Bronchial epithelial cell (primary cell): ENCODE results near the gene USF3. TPM values are rescaled to one million over a fixed set of nuclear protein-coding genes. Genes with fewer than 3 reads are reported as not detected.
A peak's percentile ranks its signal among the peaks of the same experiment; 100 is the strongest.

Source experiments
- DNase-seq: peaks from one replicate; pipeline ENCODE4 v3.0.0-alpha.2; 2010; ENCODE audit warnings: low read depth
- FAIRE-seq: peaks from 2 replicates; lab custom pipeline; 2011; peaks lifted over from hg19 to GRCh38; lab: Jason Lieb, UNC
- H3K27me3 ChIP-seq: 2 replicates; pipeline ENCODE4 v1.5.1; 2011; ENCODE audit warnings: low read length; ENCODE audit not compliant: control insufficient read depth, insufficient read depth
- H3K36me3 ChIP-seq: 2 replicates; pipeline ENCODE4 v1.5.1; 2011; ENCODE audit warnings: low read length; ENCODE audit not compliant: control insufficient read depth, insufficient read depth
- H3K4me3 ChIP-seq: 2 replicates; pipeline ENCODE4 v1.5.1; 2011; ENCODE audit warnings: mild to moderate bottlenecking, low read depth, low read length, control low read depth
- total RNA-seq: library from RNA; depleted of rRNA; stranded (reverse); fragments of >200 nt; gene quantifications from 2 replicates; pipeline ENCODE4 v1.2.1, GENCODE V29; 2014
- TF ChIP-seq, protein P1 (sequence below): IDR thresholded peaks from 2 replicates; pipeline ENCODE4 v1.5.1; 2011; ENCODE audit warnings: mild to moderate bottlenecking, moderate library complexity, low read length, control low read depth, inconsistent platforms; ENCODE audit not compliant: insufficient read depth, severe bottlenecking

Gene USF3
- total RNA-seq, 1 donor from 2014 or later, result 4.2 TPM

DNA sequence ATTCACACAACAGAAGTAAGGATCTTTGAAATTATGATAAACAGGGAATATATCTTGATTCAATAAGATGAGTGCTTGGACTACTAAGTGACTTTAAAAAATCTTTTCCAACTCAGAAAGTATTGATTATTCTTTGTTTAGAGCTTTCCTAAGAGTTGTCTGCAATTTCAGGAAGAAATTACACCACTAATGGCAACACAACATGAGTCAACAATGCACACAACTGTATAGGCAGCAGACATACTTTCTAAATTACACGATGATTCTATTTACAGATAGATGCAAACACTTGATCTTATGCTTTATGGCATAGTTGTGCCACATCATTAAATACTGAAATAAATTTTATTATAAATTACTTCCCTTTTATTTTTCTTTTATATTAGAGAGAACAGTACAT, 45.2 kb upstream of the USF3 start:
- TF ChIP-seq, protein P1, sequence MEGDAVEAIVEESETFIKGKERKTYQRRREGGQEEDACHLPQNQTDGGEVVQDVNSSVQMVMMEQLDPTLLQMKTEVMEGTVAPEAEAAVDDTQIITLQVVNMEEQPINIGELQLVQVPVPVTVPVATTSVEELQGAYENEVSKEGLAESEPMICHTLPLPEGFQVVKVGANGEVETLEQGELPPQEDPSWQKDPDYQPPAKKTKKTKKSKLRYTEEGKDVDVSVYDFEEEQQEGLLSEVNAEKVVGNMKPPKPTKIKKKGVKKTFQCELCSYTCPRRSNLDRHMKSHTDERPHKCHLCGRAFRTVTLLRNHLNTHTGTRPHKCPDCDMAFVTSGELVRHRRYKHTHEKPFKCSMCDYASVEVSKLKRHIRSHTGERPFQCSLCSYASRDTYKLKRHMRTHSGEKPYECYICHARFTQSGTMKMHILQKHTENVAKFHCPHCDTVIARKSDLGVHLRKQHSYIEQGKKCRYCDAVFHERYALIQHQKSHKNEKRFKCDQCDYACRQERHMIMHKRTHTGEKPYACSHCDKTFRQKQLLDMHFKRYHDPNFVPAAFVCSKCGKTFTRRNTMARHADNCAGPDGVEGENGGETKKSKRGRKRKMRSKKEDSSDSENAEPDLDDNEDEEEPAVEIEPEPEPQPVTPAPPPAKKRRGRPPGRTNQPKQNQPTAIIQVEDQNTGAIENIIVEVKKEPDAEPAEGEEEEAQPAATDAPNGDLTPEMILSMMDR, result no peak
- Histone ChIP-seq H3K36me3 (no peaks in the 10 kb centered on the region), H3K4me3 (no peak overlapping the region), H3K27me3 (no peaks in the 10 kb centered on the region)
- DNase-seq (peak; percentile 58), FAIRE-seq (no peak)

DNA sequence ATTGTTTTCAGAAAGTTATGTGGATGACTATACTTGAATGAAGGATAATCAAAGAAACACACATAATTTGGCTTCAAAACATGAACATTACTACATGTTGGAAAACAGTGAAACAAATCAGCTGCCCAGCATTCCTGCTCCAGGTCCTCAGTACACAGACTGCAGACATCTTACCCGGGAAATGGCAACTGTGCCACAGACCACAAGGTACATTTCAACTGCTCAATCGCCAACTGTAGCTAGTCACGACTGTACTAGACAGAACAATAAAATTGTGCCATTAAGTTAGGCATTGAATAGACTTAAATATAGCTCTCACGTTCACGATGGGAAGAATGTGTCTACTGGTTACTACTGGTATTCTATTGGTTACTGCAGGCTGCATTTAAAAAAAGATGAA, 44.6 kb upstream of the USF3 start:
- H3K4me3 ChIP-seq, result no peak overlapping the region
- no peaks in the 10 kb centered on the region for H3K36me3 ChIP-seq
- FAIRE-seq (no peak), DNase-seq (no peak)
- TF ChIP-seq, protein P1, result no peak
- no peaks in the 10 kb centered on the region for H3K27me3 ChIP-seq

DNA sequence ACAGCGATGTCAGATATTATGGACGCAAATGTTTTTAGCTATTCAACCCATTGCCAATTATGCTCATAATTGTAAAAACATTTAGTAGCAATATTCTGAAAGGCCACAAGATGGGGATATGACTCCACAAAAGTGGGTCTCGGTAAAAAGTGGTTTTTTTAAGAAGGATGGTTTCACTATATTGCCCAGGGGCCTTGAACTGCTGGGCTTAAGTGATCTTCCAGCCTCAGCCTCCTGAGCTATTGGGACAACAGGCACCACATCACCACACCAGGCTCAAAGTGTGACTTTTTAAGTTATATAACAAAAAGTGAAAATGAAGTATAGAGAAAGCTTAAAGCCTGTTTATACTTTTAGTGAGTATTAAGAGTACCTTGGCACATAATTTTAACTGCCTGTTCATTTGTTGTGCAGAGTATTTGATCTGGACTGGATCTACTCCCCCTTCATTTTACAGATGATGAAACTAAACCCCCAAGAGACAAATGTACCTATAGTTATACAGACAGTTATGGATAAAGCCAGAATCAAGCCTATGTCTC, 40.2 kb upstream of the USF3 start:
- FAIRE-seq, result no peak
- TF ChIP-seq, protein P1, result peak; percentile 36
- DNase-seq, result peak; percentile 58
- Histone ChIP-seq H3K4me3 (no peak overlapping the region), H3K27me3 (no peaks in the 10 kb centered on the region), H3K36me3 (no peaks in the 10 kb centered on the region)

DNA sequence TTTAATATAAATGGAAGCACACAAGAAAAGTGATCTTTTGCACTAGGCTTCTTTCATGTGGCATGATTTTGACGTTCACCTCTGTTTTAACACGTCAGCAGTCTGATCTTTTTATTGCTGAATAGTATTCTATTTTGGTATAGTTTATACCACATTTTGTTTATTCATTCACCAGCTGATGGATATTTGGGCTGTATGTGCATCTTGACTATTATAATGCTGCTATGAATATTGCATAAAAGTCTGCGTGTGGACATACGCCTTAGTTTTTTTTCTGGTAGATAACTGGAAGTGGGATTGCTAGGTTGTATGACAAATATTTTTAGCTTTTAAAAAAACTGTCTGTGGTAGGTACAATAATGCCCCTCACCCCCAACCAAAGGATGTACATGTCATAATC, 35.3 kb upstream of the USF3 start:
- FAIRE-seq (no peak), DNase-seq (no peak)
- no peaks in the 10 kb centered on the region for H3K27me3 ChIP-seq
- no peaks in the 10 kb centered on the region for H3K36me3 ChIP-seq
- H3K4me3 ChIP-seq, result no peak overlapping the region
- TF ChIP-seq, protein P1, result no peak

DNA sequence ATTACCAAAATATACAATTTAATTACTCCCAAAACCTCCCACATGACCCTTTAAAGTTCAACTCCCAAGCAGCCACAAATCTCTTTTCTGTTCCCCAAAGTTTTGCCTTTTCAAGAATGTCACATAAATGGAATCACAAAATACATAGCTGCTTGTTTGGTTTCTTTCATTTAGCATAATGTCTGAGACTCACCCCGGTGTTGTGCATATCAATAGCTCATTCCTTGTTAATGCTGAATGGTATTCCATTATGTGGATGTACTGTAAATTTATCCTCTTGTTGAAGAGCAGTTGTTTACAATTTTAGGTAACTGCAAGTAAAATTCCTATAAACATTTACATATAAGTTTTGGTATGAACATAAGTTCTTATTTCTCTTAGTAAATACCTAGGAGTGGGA, 34.1 kb upstream of the USF3 start:
- Histone ChIP-seq H3K36me3 (no peaks in the 10 kb centered on the region), H3K27me3 (no peaks in the 10 kb centered on the region), H3K4me3 (no peak overlapping the region)
- FAIRE-seq, result no peak
- no peak for DNase-seq
- TF ChIP-seq, protein P1, result no peak

DNA sequence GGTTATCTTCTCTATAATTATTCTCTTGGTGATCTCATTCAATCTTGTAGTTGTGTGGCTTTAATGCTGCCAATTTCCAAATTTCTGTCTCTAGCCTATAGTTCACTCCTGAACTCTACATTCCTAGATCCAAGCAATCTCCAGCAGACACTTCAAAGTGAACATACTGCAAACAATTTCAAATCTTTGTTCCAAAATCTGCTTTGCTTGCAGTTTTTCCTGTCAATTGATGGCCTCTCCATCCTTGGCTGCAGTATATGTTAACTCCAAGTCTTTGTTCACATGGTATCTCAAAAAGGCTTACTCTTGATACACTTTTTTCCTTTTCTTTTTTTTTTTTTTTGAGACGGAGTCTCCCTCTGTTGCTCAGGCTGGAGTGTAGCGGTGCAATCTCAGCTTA, 32.2 kb upstream of the USF3 start:
- H3K4me3 ChIP-seq, result no peak overlapping the region
- TF ChIP-seq, protein P1, result no peak
- no peaks in the 10 kb centered on the region for H3K27me3 ChIP-seq
- DNase-seq (no peak), FAIRE-seq (no peak)
- no peaks in the 10 kb centered on the region for H3K36me3 ChIP-seq
